HEK293 (cell line): ENCODE measurements around the gene CD46.

Source experiments
- RBAK ChIP-seq: fragments of 450-650 bp; formaldehyde crosslinking; IDR thresholded peaks from 2 replicates; pipeline ENCODE4 v1.5.1; 2016; ENCODE audit warnings: missing biosample characterization, missing genetic modification characterization
- TCF7L2 ChIP-seq: IDR thresholded peaks from 2 replicates; pipeline ENCODE4 v1.6.1; 2011; ENCODE audit warnings: low read depth, mild to moderate bottlenecking, inconsistent platforms, low read length, moderate library complexity, borderline replicate concordance
- YY1 ChIP-seq: fragments of 450-650 bp; formaldehyde crosslinking; IDR thresholded peaks from 2 replicates; pipeline ENCODE4 v1.5.1; 2018; ENCODE audit warnings: missing biosample characterization, missing genetic modification characterization
- ZBTB1 ChIP-seq: fragments of 450-650 bp; formaldehyde crosslinking; IDR thresholded peaks from 2 replicates; pipeline ENCODE4 v1.5.1; 2016; ENCODE audit warnings: missing biosample characterization, missing genetic modification characterization
- ZBTB8A ChIP-seq: fragments of 450-650 bp; formaldehyde crosslinking; IDR thresholded peaks from 2 replicates; pipeline ENCODE4 v1.5.1; 2016; ENCODE audit warnings: missing biosample characterization, missing genetic modification characterization
- ZNF248 ChIP-seq: fragments of 450-650 bp; formaldehyde crosslinking; IDR thresholded peaks from 2 replicates; pipeline ENCODE4 v1.5.1; 2017; ENCODE audit warnings: missing biosample characterization, missing genetic modification characterization
- ZNF660 ChIP-seq: fragments of 450-650 bp; IDR thresholded peaks from 2 replicates; pipeline ENCODE4 v1.5.1; 2018; ENCODE audit warnings: missing biosample characterization, mild to moderate bottlenecking, missing genetic modification characterization
- TF ChIP-seq, protein P1 (sequence below): fragments of 450-650 bp; formaldehyde crosslinking; IDR thresholded peaks from 2 replicates; pipeline ENCODE4 v1.5.1; 2016; ENCODE audit warnings: missing biosample characterization, missing genetic modification characterization
- TF ChIP-seq, protein P2 (sequence below): fragments of 450-650 bp; formaldehyde crosslinking; IDR thresholded peaks from 2 replicates; pipeline ENCODE4 v1.5.1; 2016; ENCODE audit warnings: missing biosample characterization, missing genetic modification characterization
- TF ChIP-seq, protein P3 (sequence below): fragments of 450-650 bp; formaldehyde crosslinking; IDR thresholded peaks from 2 replicates; pipeline ENCODE4 v1.5.1; 2017; ENCODE audit warnings: missing biosample characterization, missing genetic modification characterization
- TF ChIP-seq, protein P4 (sequence below): fragments of 450-650 bp; formaldehyde crosslinking; IDR thresholded peaks from 2 replicates; pipeline ENCODE4 v1.5.1; 2016; ENCODE audit warnings: missing biosample characterization, missing genetic modification characterization

DNA sequence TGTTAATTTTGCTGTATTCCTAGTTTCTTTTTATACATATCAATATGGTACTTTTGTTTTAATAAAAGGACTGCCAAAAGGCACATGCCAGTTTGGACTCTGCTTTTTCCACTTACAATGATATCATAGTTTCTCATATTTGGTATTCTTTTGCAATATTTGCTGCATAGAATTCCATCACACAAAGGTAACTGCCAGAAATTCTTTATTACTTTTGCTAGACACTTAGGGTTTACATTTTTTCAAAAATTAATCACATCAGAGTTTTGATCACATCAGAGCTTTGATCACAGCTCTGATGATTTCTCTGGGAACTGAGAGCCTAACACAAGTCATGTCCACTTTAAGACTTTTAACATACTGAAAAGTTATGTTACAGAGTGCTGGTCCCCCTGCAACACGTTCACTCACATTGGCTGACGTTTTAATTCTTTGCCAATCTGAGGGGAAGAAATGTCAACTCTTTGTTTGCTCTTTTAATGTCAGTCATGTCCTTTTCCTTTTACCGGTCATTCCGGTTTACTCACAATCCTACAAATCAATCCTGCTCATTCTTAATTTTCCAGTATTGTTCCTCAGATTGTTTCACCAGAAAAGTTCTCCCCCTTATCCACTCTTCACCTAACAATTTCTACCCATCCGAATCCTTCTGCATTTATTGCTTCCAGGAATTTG, 1.1 kb upstream of the CD46 start:
- TF ChIP-seq, protein P1, sequence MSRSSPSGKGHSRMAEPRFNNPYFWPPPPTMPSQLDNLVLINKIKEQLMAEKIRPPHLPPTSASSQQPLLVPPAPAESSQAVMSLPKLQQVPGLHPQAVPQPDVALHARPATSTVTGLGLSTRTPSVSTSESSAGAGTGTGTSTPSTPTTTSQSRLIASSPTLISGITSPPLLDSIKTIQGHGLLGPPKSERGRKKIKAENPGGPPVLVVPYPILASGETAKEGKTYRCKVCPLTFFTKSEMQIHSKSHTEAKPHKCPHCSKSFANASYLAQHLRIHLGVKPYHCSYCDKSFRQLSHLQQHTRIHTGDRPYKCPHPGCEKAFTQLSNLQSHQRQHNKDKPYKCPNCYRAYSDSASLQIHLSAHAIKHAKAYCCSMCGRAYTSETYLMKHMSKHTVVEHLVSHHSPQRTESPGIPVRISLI, result no peak
- TF ChIP-seq ZBTB1 (no peak), RBAK (tag by site-specific recombination) (no peak), ZBTB8A (tag by site-specific recombination) (no peak), TCF7L2 (no peak), YY1 (no peak), ZNF248 (no peak), ZNF660 (no peak)
- TF ChIP-seq, protein P2, sequence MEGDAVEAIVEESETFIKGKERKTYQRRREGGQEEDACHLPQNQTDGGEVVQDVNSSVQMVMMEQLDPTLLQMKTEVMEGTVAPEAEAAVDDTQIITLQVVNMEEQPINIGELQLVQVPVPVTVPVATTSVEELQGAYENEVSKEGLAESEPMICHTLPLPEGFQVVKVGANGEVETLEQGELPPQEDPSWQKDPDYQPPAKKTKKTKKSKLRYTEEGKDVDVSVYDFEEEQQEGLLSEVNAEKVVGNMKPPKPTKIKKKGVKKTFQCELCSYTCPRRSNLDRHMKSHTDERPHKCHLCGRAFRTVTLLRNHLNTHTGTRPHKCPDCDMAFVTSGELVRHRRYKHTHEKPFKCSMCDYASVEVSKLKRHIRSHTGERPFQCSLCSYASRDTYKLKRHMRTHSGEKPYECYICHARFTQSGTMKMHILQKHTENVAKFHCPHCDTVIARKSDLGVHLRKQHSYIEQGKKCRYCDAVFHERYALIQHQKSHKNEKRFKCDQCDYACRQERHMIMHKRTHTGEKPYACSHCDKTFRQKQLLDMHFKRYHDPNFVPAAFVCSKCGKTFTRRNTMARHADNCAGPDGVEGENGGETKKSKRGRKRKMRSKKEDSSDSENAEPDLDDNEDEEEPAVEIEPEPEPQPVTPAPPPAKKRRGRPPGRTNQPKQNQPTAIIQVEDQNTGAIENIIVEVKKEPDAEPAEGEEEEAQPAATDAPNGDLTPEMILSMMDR, result no peak
- TF ChIP-seq, protein P3, sequence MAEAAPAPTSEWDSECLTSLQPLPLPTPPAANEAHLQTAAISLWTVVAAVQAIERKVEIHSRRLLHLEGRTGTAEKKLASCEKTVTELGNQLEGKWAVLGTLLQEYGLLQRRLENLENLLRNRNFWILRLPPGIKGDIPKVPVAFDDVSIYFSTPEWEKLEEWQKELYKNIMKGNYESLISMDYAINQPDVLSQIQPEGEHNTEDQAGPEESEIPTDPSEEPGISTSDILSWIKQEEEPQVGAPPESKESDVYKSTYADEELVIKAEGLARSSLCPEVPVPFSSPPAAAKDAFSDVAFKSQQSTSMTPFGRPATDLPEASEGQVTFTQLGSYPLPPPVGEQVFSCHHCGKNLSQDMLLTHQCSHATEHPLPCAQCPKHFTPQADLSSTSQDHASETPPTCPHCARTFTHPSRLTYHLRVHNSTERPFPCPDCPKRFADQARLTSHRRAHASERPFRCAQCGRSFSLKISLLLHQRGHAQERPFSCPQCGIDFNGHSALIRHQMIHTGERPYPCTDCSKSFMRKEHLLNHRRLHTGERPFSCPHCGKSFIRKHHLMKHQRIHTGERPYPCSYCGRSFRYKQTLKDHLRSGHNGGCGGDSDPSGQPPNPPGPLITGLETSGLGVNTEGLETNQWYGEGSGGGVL (tag by site-specific recombination), result no peak
- TF ChIP-seq, protein P4, sequence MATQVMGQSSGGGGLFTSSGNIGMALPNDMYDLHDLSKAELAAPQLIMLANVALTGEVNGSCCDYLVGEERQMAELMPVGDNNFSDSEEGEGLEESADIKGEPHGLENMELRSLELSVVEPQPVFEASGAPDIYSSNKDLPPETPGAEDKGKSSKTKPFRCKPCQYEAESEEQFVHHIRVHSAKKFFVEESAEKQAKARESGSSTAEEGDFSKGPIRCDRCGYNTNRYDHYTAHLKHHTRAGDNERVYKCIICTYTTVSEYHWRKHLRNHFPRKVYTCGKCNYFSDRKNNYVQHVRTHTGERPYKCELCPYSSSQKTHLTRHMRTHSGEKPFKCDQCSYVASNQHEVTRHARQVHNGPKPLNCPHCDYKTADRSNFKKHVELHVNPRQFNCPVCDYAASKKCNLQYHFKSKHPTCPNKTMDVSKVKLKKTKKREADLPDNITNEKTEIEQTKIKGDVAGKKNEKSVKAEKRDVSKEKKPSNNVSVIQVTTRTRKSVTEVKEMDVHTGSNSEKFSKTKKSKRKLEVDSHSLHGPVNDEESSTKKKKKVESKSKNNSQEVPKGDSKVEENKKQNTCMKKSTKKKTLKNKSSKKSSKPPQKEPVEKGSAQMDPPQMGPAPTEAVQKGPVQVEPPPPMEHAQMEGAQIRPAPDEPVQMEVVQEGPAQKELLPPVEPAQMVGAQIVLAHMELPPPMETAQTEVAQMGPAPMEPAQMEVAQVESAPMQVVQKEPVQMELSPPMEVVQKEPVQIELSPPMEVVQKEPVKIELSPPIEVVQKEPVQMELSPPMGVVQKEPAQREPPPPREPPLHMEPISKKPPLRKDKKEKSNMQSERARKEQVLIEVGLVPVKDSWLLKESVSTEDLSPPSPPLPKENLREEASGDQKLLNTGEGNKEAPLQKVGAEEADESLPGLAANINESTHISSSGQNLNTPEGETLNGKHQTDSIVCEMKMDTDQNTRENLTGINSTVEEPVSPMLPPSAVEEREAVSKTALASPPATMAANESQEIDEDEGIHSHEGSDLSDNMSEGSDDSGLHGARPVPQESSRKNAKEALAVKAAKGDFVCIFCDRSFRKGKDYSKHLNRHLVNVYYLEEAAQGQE, result no peak
